IMR-90 (cell line): ENCODE results near the gene NPDC1. TPM values are rescaled to one million over a fixed set of nuclear protein-coding genes. Genes with fewer than 3 reads are reported as not detected.

Experiments
- ATAC-seq: fragments of 200-7000 bp; cut with Tn5 transposase; 2 replicates; pipeline ENCODE4 v1.9.1; 2020; ENCODE audit warnings: low read depth, mild to moderate bottlenecking, moderate library complexity
- BruUV-seq: library from RNA; stranded (reverse); fragments of 400-500 nt; replicated peaks from 2 replicates; lab custom pipeline; 2021; lab: Mats Ljungman, UMichigan
- CTCF ChIA-PET: fragments of 300-600 bp; formaldehyde crosslinking; extraction: SDS; loops from one replicate; lab custom pipeline; 2021; ENCODE audit warnings: antibody characterized with exemption; lab: Yijun Ruan, JAX
- POLR2A ChIA-PET: fragments of 300-600 bp; sonication (Branson Sonifier 250); formaldehyde crosslinking; loops from one replicate; lab custom pipeline; 2022; ENCODE audit warnings: antibody characterized with exemption; ENCODE audit not compliant: unreplicated experiment; lab: Charles Lee
- DNase-seq: peaks from one replicate; pipeline ENCODE4 v3.0.0; 2013
- H2AFZ ChIP-seq: replicated peaks from 2 replicates; pipeline ENCODE3; 2013; ENCODE audit warnings: low read length, mild to moderate bottlenecking; ENCODE audit not compliant: poor library complexity
- H2AK5ac ChIP-seq: 2 replicates; pipeline ENCODE4 v1.6.1; 2013; ENCODE audit warnings: low read depth, low read length, inconsistent platforms
- H2AK9ac ChIP-seq: replicated peaks from 2 replicates; pipeline ENCODE3; 2013; ENCODE audit warnings: mild to moderate bottlenecking, low read depth, low read length, moderate library complexity; ENCODE audit not compliant: poor library complexity
- H2BK120ac ChIP-seq: 2 replicates; pipeline ENCODE4 v1.6.1; 2013; ENCODE audit warnings: low read depth, low read length, inconsistent platforms
- H2BK15ac ChIP-seq: 3 replicates; pipeline ENCODE4 v1.6.1; 2013; ENCODE audit warnings: low read depth, low read length, inconsistent platforms
- H2BK20ac ChIP-seq: 2 replicates; pipeline ENCODE4 v1.6.1; 2013; ENCODE audit warnings: low read depth, mild to moderate bottlenecking, inconsistent platforms, low read length, moderate library complexity
- H2BK5ac ChIP-seq: 2 replicates; pipeline ENCODE4 v1.6.1; 2013; ENCODE audit warnings: mild to moderate bottlenecking, low read depth, low read length, inconsistent platforms; ENCODE audit not compliant: poor library complexity, severe bottlenecking
- H3K14ac ChIP-seq: replicated peaks from 2 replicates; pipeline ENCODE4 v1.6.1; 2013; ENCODE audit warnings: low read depth, low read length, inconsistent platforms
- H3K18ac ChIP-seq: 2 replicates; pipeline ENCODE4 v1.6.1; 2013; ENCODE audit warnings: low read depth, low read length, control low read depth
- H3K23ac ChIP-seq: 2 replicates; pipeline ENCODE4 v1.6.1; 2013; ENCODE audit warnings: low read depth, low read length, inconsistent platforms
- H3K27ac ChIP-seq: 2 replicates; pipeline ENCODE4 v1.5.1; 2013; ENCODE audit warnings: mild to moderate bottlenecking, control low read depth, low read length; ENCODE audit not compliant: insufficient read depth
- H3K27me3 ChIP-seq: 2 replicates; pipeline ENCODE4 v1.6.1; 2013; ENCODE audit warnings: low read length; ENCODE audit not compliant: control insufficient read depth, insufficient read depth
- H3K36me3 ChIP-seq: 2 replicates; pipeline ENCODE4 v1.6.1; 2013; ENCODE audit warnings: low read length, mixed read lengths; ENCODE audit not compliant: control insufficient read depth, insufficient read depth
- H3K4ac ChIP-seq: 2 replicates; pipeline ENCODE4 v1.6.1; 2013; ENCODE audit warnings: low read depth, low read length, inconsistent platforms
- H3K4me1 ChIP-seq: 2 replicates; pipeline ENCODE4 v1.6.1; 2013; ENCODE audit warnings: low read length, mixed read lengths; ENCODE audit not compliant: control insufficient read depth, insufficient read depth
- H3K4me2 ChIP-seq: 2 replicates; pipeline ENCODE4 v1.6.1; 2013; ENCODE audit warnings: low read depth, mild to moderate bottlenecking, control low read depth, low read length, moderate library complexity
- H3K4me3 ChIP-seq: 2 replicates; pipeline ENCODE4 v1.5.1; 2013; ENCODE audit warnings: low read depth, mild to moderate bottlenecking, control low read depth, low read length, moderate library complexity; ENCODE audit not compliant: insufficient read depth
- H3K56ac ChIP-seq: 2 replicates; pipeline ENCODE4 v1.6.1; 2013; ENCODE audit warnings: low read length, inconsistent platforms; ENCODE audit not compliant: insufficient read depth; ENCODE audit errors: extremely low read depth
- H3K79me1 ChIP-seq, 2 experiments: 2 replicates each; pipeline ENCODE4 v1.6.1; 2013; ENCODE audit warnings: low read length in 2 of 2, inconsistent platforms in 1 of 2, low read depth in 1 of 2
- H3K9ac ChIP-seq: 2 replicates; pipeline ENCODE4 v1.6.1; 2013; ENCODE audit warnings: low read depth, low read length, control low read depth
- H3K9me1 ChIP-seq: 2 replicates; pipeline ENCODE4 v1.6.1; 2013; ENCODE audit warnings: low read length, inconsistent platforms; ENCODE audit not compliant: insufficient read depth
- H3K9me3 ChIP-seq: 2 replicates; pipeline ENCODE4 v1.6.1; 2013; ENCODE audit warnings: low read length; ENCODE audit not compliant: control insufficient read depth, insufficient read depth
- H4K20me1 ChIP-seq: 2 replicates; pipeline ENCODE4 v1.6.1; 2013; ENCODE audit warnings: low read length, inconsistent platforms; ENCODE audit not compliant: insufficient read depth
- H4K5ac ChIP-seq: 2 replicates; pipeline ENCODE4 v1.6.1; 2013; ENCODE audit warnings: mild to moderate bottlenecking, low read depth, low read length, control low read depth
- H4K8ac ChIP-seq, 2 experiments: 2 replicates each; pipeline ENCODE4 v1.6.1; 2013; ENCODE audit warnings: low read depth in 2 of 2, low read length in 2 of 2, control low read depth in 1 of 2, inconsistent platforms in 1 of 2
- H4K91ac ChIP-seq: 2 replicates; pipeline ENCODE4 v1.6.1; 2013; ENCODE audit warnings: low read depth, low read length, inconsistent platforms; ENCODE audit not compliant: insufficient read depth
- BHLHE40 ChIP-seq: fragments of 150-350 bp; IDR thresholded peaks from 2 replicates; pipeline ENCODE4 v1.6.1; 2016; ENCODE audit warnings: mild to moderate bottlenecking, low read depth, low read length
- CEBPB ChIP-seq: IDR thresholded peaks from 2 replicates; pipeline ENCODE4 v1.6.1; 2012; ENCODE audit warnings: low read depth, low read length, improper control_type of control experiment
- CHD1 ChIP-seq: IDR thresholded peaks from 2 replicates; pipeline ENCODE4 v1.6.1; 2012; ENCODE audit warnings: low read depth, low read length, improper control_type of control experiment
- CTCF ChIP-seq: conservative IDR thresholded peaks from 2 replicates; pipeline ENCODE4 v1.5.1; 2012; ENCODE audit warnings: mild to moderate bottlenecking, low read depth, low read length, improper control_type of control experiment
- ELK1 ChIP-seq: fragments of 150-350 bp; IDR thresholded peaks from 2 replicates; pipeline ENCODE4 v1.6.1; 2016; ENCODE audit warnings: low read depth, mild to moderate bottlenecking, low read length, moderate library complexity, borderline replicate concordance
- FOS ChIP-seq: fragments of 150-350 bp; IDR thresholded peaks from 2 replicates; pipeline ENCODE4 v1.6.1; 2016; ENCODE audit warnings: low read depth, low read length
- MAFK ChIP-seq: IDR thresholded peaks from 2 replicates; pipeline ENCODE4 v1.6.1; 2012; ENCODE audit warnings: low read depth, low read length, improper control_type of control experiment
- MAZ ChIP-seq: IDR thresholded peaks from 2 replicates; pipeline ENCODE4 v1.6.1; 2012; ENCODE audit warnings: low read depth, mild to moderate bottlenecking, low read length, improper control_type of control experiment, moderate library complexity, borderline replicate concordance
- MXI1 ChIP-seq: IDR thresholded peaks from 2 replicates; pipeline ENCODE4 v1.6.1; 2012; ENCODE audit warnings: low read depth, mild to moderate bottlenecking, low read length, moderate library complexity, borderline replicate concordance
- NFE2L2 ChIP-seq: fragments of 150-350 bp; IDR thresholded peaks from 2 replicates; pipeline ENCODE4 v1.6.1; 2016; ENCODE audit warnings: low read depth, mild to moderate bottlenecking, low read length
- POLR2A ChIP-seq: IDR thresholded peaks from 2 replicates; pipeline ENCODE4 v1.6.1; 2012; ENCODE audit warnings: mild to moderate bottlenecking, low read depth, low read length
- RAD21 ChIP-seq: IDR thresholded peaks from 2 replicates; pipeline ENCODE4 v1.6.1; 2012; ENCODE audit warnings: low read length, improper control_type of control experiment
- RCOR1 ChIP-seq: IDR thresholded peaks from 2 replicates; pipeline ENCODE4 v1.6.1; 2012; ENCODE audit warnings: mild to moderate bottlenecking, low read length, improper control_type of control experiment; ENCODE audit not compliant: insufficient replicate concordance
- RFX5 ChIP-seq: IDR thresholded peaks from 2 replicates; pipeline ENCODE4 v1.8.0; 2012; ENCODE audit warnings: low read depth, mild to moderate bottlenecking, low read length, moderate library complexity
- SMC3 ChIP-seq: fragments of 150-350 bp; IDR thresholded peaks from 2 replicates; pipeline ENCODE4 v1.6.1; 2016; ENCODE audit warnings: low read depth, mild to moderate bottlenecking, antibody characterized with exemption, low read length, moderate library complexity
- USF2 ChIP-seq: fragments of 150-350 bp; IDR thresholded peaks from 2 replicates; pipeline ENCODE4 v1.6.1; 2017; ENCODE audit warnings: mild to moderate bottlenecking, antibody characterized with exemption, low read length, low read depth
- WGBS, 2 experiments: methylation state at CpG; one replicate each; pipeline versions ENCODE4 v1.1.5 to v1.1.7; 2013; ENCODE audit warnings: missing lambda C conversion rate in 2 of 2; ENCODE audit not compliant: insufficient read length in 1 of 2; ENCODE audit errors: extremely low coverage in 2 of 2; 5-methylcytosine and 5-hydroxymethylcytosine counted together
- dilution Hi-C: fragments of 300-500 bp; cut with HindIII; formaldehyde crosslinking; loops from one replicate; pipeline ENCODE4 v1.14.3; 2018; ENCODE audit warnings: low sequenced_read_pairs; ENCODE audit not compliant: unreplicated experiment
- in situ Hi-C: fragments of 300-500 bp; cut with MboI; formaldehyde crosslinking; loops from 3 replicates; pipeline ENCODE4 v1.14.3; 2019; ENCODE audit warnings: low sequenced_read_pairs, inconsistent platforms, mixed read lengths
- intact Hi-C: fragments of 100-400 bp; cut with micrococcal nuclease; formaldehyde crosslinking; loops from 2 replicates; pipeline ENCODE4 v1.10.0; 2022
- polyA plus RNA-seq, 3 experiments: library from polyadenylated mRNA; depleted of rRNA; stranded (reverse); fragments of >200 nt; gene quantifications; 2 replicates each; pipeline ENCODE4 v1.2.3, GENCODE V29; 2012; ENCODE audit warnings: low replicate concordance in 1 of 3
- total RNA-seq: library from RNA; depleted of rRNA; stranded (reverse); fragments of >200 nt; gene quantifications from 2 replicates; pipeline ENCODE4 v1.2.3, GENCODE V29; 2012

NPDC1 gene
- total and polyA plus RNA-seq, 2 of the 4 experiments (the other 2 are of a cell fraction), result 2.7 to 58.1 TPM

- H3K27ac ChIP-seq, result no peak overlapping the region
- TF ChIP-seq POLR2A (no peak), RCOR1 (no peak), CEBPB (no peak), SMC3 (no peak), NFE2L2 (no peak), RFX5 (no peak), RAD21 (no peak), ELK1 (no peak), MAFK (no peak), MAZ (no peak), CHD1 (no peak), MXI1 (no peak), CTCF (no peak), FOS (no peak), USF2 (no peak), BHLHE40 (no peak)
Measured at GRCh38 chr9:137084526-137084925, 38.5 kb upstream of the NPDC1 start.

More at GRCh38 chr9:137084526-137084925, 38.5 kb upstream of the NPDC1 start:
- ChIA-PET CTCF (no interaction called here), POLR2A (no interaction called here)
- Histone ChIP-seq H2AK5ac (peak overlapping the region; percentile 84), H3K14ac (no peak overlapping the region), H3K36me3 (peaks cover 18% of the 10 kb centered on the region; the same call in 1 of the 2 replicates), H4K8ac (no peak overlapping the region; a peak in 1 of 4 replicates), H3K9me1 (peaks cover 6% of the 10 kb centered on the region), H3K4me2 (no peak overlapping the region), H3K27me3 (no peaks in the 10 kb centered on the region), H3K4ac (no peak overlapping the region), H3K56ac (no peak overlapping the region), H2AK9ac (peak overlapping the region; percentile 29), H4K5ac (no peak overlapping the region), H3K79me1 (peaks cover 25 to 48% of the 10 kb centered on the region in 2 experiments), H2BK120ac (no peak overlapping the region), H3K23ac (no peak overlapping the region), H2BK15ac (no peak overlapping the region), H3K4me1 (peaks cover 15% of the 10 kb centered on the region), H3K18ac (no peak overlapping the region), H4K91ac (0 out of 2 replicates have a peak overlapping the region, but pooled peaks have one; percentile 2), H4K20me1 (no peaks in the 10 kb centered on the region), H3K4me3 (no peak overlapping the region), H2BK5ac (peak overlapping the region; percentile 87), H3K9me3 (no peaks in the 10 kb centered on the region), H2BK20ac (no peak overlapping the region), H2AFZ (no peak overlapping the region), H3K9ac (no peak overlapping the region)
- DNase-seq (no peak), ATAC-seq (no peak)
- no TSS peak for BruUV-seq
- WGBS, 2 experiments, result no CpG with 5 or more reads among the region's 9 CpGs
- intact Hi-C loops (no loop called here), in situ Hi-C loops (no loop called here), dilution Hi-C loops (no loop called here)
